ENCODE measurements around the gene FAM180A. TPM values are rescaled to one million over a fixed set of nuclear protein-coding genes. Genes with fewer than 3 reads are reported as not detected.
"Not testable (repeated sequence)": the region's sequence is repeated elsewhere in the genome, so short reads cannot be mapped to it uniquely, and the experiment has no call there.

FAM180A gene
- total RNA-seq, 2 experiments from 2014 or later, result not detected

- no peaks in the 10 kb centered on the region for H3K9me3 Mint-ChIP-seq
- H3K36me3 Mint-ChIP-seq, result no peaks in the 10 kb centered on the region
- no peak overlapping the region for H3K4me3 Mint-ChIP-seq
- no peak overlapping the region for H3K27ac Mint-ChIP-seq
- intact Hi-C loops (cut with micrococcal nuclease), result no loop called here
- peaks cover 3% of the 10 kb centered on the region for H3K27me3 Mint-ChIP-seq
- ChIA-PET CTCF (no interaction called here), POLR2A (no interaction called here)
- no peaks in the 10 kb centered on the region for H3K4me1 Mint-ChIP-seq (ENCODE audit: low read depth)
- no peak for DNase-seq
These were observed 2.8 kb downstream of the FAM180A start for GRCh38 chr7:135745703-135746312.

GRCh38 chr7:135744938-135745702, 3.5 kb downstream of the FAM180A start:
- no peak for DNase-seq
- Mint-ChIP-seq H3K27me3 (peaks cover 3% of the 10 kb centered on the region), H3K36me3 (no peaks in the 10 kb centered on the region), H3K4me1 (ENCODE audit: low read depth) (no peaks in the 10 kb centered on the region), H3K4me3 (no peak overlapping the region), H3K9me3 (no peaks in the 10 kb centered on the region), H3K27ac (no peak overlapping the region)
- intact Hi-C loops (cut with micrococcal nuclease), result no loop called here
- POLR2A ChIA-PET, result no interaction called here
- CTCF ChIA-PET, result no interaction called here

GRCh38 chr7:135743907-135744731, 4.5 kb downstream of the FAM180A start:
- H3K4me1 Mint-ChIP-seq (ENCODE audit: low read depth), result no peaks in the 10 kb centered on the region
- no peak for DNase-seq
- H3K36me3 Mint-ChIP-seq, result no peaks in the 10 kb centered on the region
- ChIA-PET CTCF (no interaction called here), POLR2A (no interaction called here)
- H3K4me3 Mint-ChIP-seq, result no peak overlapping the region
- no peaks in the 10 kb centered on the region for H3K9me3 Mint-ChIP-seq
- intact Hi-C loops (cut with micrococcal nuclease), result no loop called here
- peaks cover 3% of the 10 kb centered on the region for H3K27me3 Mint-ChIP-seq
- H3K27ac Mint-ChIP-seq, result no peak overlapping the region

GRCh38 chr7:135742371-135742770, 6.2 kb downstream of the FAM180A start:
- no peak overlapping the region for H3K27ac Mint-ChIP-seq
- ChIA-PET CTCF (no interaction called here), POLR2A (no interaction called here)
- H3K36me3 Mint-ChIP-seq, result no peaks in the 10 kb centered on the region
- H3K4me1 Mint-ChIP-seq (ENCODE audit: low read depth), result no peaks in the 10 kb centered on the region
- no peak for DNase-seq
- no peaks in the 10 kb centered on the region for H3K9me3 Mint-ChIP-seq
- H3K4me3 Mint-ChIP-seq, result no peak overlapping the region
- peaks cover 7% of the 10 kb centered on the region for H3K27me3 Mint-ChIP-seq
- intact Hi-C loops (cut with micrococcal nuclease), result no loop called here

GRCh38 chr7:135741905-135742304, 6.7 kb downstream of the FAM180A start:
- H3K27ac Mint-ChIP-seq, result no peak overlapping the region
- ChIA-PET CTCF (no interaction called here), POLR2A (no interaction called here)
- intact Hi-C loops (cut with micrococcal nuclease), result no loop called here
- no peak overlapping the region for H3K4me3 Mint-ChIP-seq
- H3K9me3 Mint-ChIP-seq, result no peaks in the 10 kb centered on the region
- no peaks in the 10 kb centered on the region for H3K4me1 Mint-ChIP-seq (ENCODE audit: low read depth)
- no peak for DNase-seq
- H3K27me3 Mint-ChIP-seq, result peaks cover 7% of the 10 kb centered on the region
- H3K36me3 Mint-ChIP-seq, result no peaks in the 10 kb centered on the region

- H3K36me3 Mint-ChIP-seq, result no peaks in the 10 kb centered on the region
- CTCF ChIA-PET, result no interaction called here
These were observed 7.7 kb downstream of the FAM180A start for GRCh38 chr7:135740889-135741288.

GRCh38 chr7:135737306-135737647, 11.3 kb downstream of the FAM180A start:
- CTCF ChIA-PET; H3K4me1 Mint-ChIP-seq (ENCODE audit: low read depth); H3K4me3 Mint-ChIP-seq; DNase-seq; intact Hi-C loops (cut with micrococcal nuclease); H3K36me3 Mint-ChIP-seq; H3K9me3 Mint-ChIP-seq; POLR2A ChIA-PET; H3K27ac Mint-ChIP-seq; H3K27me3 Mint-ChIP-seq: not testable (repeated sequence)

More at GRCh38 chr7:135740889-135741288, 7.7 kb downstream of the FAM180A start:
- POLR2A ChIA-PET, result no interaction called here
- DNase-seq, result no peak
- peaks cover 5% of the 10 kb centered on the region for H3K27me3 Mint-ChIP-seq
- H3K27ac Mint-ChIP-seq, result no peak overlapping the region
- H3K4me3 Mint-ChIP-seq, result no peak overlapping the region
- H3K9me3 Mint-ChIP-seq, result no peaks in the 10 kb centered on the region
- H3K4me1 Mint-ChIP-seq (ENCODE audit: low read depth), result no peaks in the 10 kb centered on the region
- intact Hi-C loops (cut with micrococcal nuclease), result no loop called here

GRCh38 chr7:135736586-135737305, 11.9 kb downstream of the FAM180A start:
- ChIA-PET POLR2A (no interaction called here), CTCF (interaction anchor here (0.5 kb wide), 1 partner anchor 65 kb away, joined by 3 read pairs; no protein-coding TSS in a partner anchor)
- H3K27ac Mint-ChIP-seq, result no peak overlapping the region
- no peak overlapping the region for H3K4me3 Mint-ChIP-seq
- no peaks in the 10 kb centered on the region for H3K9me3 Mint-ChIP-seq
- intact Hi-C loops (cut with micrococcal nuclease), result no loop called here
- H3K27me3 Mint-ChIP-seq, result peaks cover 5% of the 10 kb centered on the region
- no peaks in the 10 kb centered on the region for H3K4me1 Mint-ChIP-seq (ENCODE audit: low read depth)
- DNase-seq, result no peak
- no peaks in the 10 kb centered on the region for H3K36me3 Mint-ChIP-seq

- no peaks in the 10 kb centered on the region for H3K4me1 Mint-ChIP-seq (ENCODE audit: low read depth)
- POLR2A ChIA-PET, result no interaction called here
- CTCF ChIA-PET, result no interaction called here
These were observed 14.3 kb downstream of the FAM180A start for GRCh38 chr7:135734343-135734689.

GRCh38 chr7:135733603-135734342, 14.8 kb downstream of the FAM180A start:
- DNase-seq, result no peak
- no peaks in the 10 kb centered on the region for H3K4me1 Mint-ChIP-seq (ENCODE audit: low read depth)
- H3K36me3 Mint-ChIP-seq, result no peaks in the 10 kb centered on the region
- POLR2A ChIA-PET, result no interaction called here
- intact Hi-C loops (cut with micrococcal nuclease), result no loop called here
- no peak overlapping the region for H3K27ac Mint-ChIP-seq
- H3K27me3 Mint-ChIP-seq, result peaks cover 4% of the 10 kb centered on the region
- H3K9me3 Mint-ChIP-seq, result no peaks in the 10 kb centered on the region
- H3K4me3 Mint-ChIP-seq, result no peak overlapping the region
- CTCF ChIA-PET, result interaction anchor here (0.9 to 1.0 kb wide), 2 partner anchors 17 to 23 kb away, joined by 3 read pairs; no protein-coding TSS in a partner anchor

More at GRCh38 chr7:135734343-135734689, 14.3 kb downstream of the FAM180A start:
- no peaks in the 10 kb centered on the region for H3K9me3 Mint-ChIP-seq
- intact Hi-C loops (cut with micrococcal nuclease), result no loop called here
- peaks cover 4% of the 10 kb centered on the region for H3K27me3 Mint-ChIP-seq
- no peak overlapping the region for H3K4me3 Mint-ChIP-seq
- H3K36me3 Mint-ChIP-seq, result no peaks in the 10 kb centered on the region
- H3K27ac Mint-ChIP-seq, result no peak overlapping the region
- no peak for DNase-seq

- Mint-ChIP-seq H3K36me3 (no peaks in the 10 kb centered on the region), H3K4me3 (no peak overlapping the region), H3K4me1 (ENCODE audit: low read depth) (no peaks in the 10 kb centered on the region), H3K27ac (no peak overlapping the region), H3K9me3 (no peaks in the 10 kb centered on the region), H3K27me3 (no peaks in the 10 kb centered on the region)
- ChIA-PET CTCF (no interaction called here), POLR2A (no interaction called here)
- intact Hi-C loops (cut with micrococcal nuclease), result no loop called here
- DNase-seq, result no peak
These were observed 17.5 kb downstream of the FAM180A start for GRCh38 chr7:135731131-135731530.

- Mint-ChIP-seq H3K27ac (no peak overlapping the region), H3K9me3 (no peaks in the 10 kb centered on the region), H3K4me3 (no peak overlapping the region), H3K27me3 (no peaks in the 10 kb centered on the region), H3K36me3 (no peaks in the 10 kb centered on the region), H3K4me1 (ENCODE audit: low read depth) (no peaks in the 10 kb centered on the region)
- CTCF ChIA-PET, result interaction anchor here (1.9 kb wide), 1 partner anchor 19 kb away, joined by 4 read pairs; no protein-coding TSS in a partner anchor
- POLR2A ChIA-PET, result no interaction called here
- intact Hi-C loops (cut with micrococcal nuclease), result no loop called here
- DNase-seq, result no peak
These were observed 19.4 kb downstream of the FAM180A start for GRCh38 chr7:135729230-135729629.
